Measurements from ENCODE around the gene SP6.

SP6 gene

GRCh38 chr17:47850692-47851573 lies at the start of gene SP6:
TSS of gene SP6 (minus strand) at chr17:47851163. CDS start at chr17:47848429, 2,734 bp downstream.
- peak; percentile 64 for DNase-seq

- no peak for DNase-seq
Measured at GRCh38 chr17:47899643-47900042, 48.7 kb upstream of the SP6 start.

GRCh38 chr17:47898241-47898640 lies 47.3 kb upstream of the SP6 start:
- DNase-seq: no peak

GRCh38 chr17:47897561-47897960 lies 46.6 kb upstream of the SP6 start:
- DNase-seq: no peak

GRCh38 chr17:47896672-47897490 lies 45.9 kb upstream of the SP6 start:
- DNase-seq: no peak

GRCh38 chr17:47895856-47896671 lies 45.1 kb upstream of the SP6 start, which contains the start of gene SP2:
TSS of gene SP2 (plus strand) at chr17:47896236. CDS start at chr17:47896287, 51 bp downstream.
- peak; percentile 100 for DNase-seq

GRCh38 chr17:47895347-47895855 lies 44.4 kb upstream of the SP6 start:
- DNase-seq: no peak

- DNase-seq: no peak
Measured at GRCh38 chr17:47894498-47895346, 43.8 kb upstream of the SP6 start.

GRCh38 chr17:47891545-47892088 lies 40.7 kb upstream of the SP6 start:
- DNase-seq: no peak

GRCh38 chr17:47889734-47890529 lies 39.0 kb upstream of the SP6 start:
- DNase-seq: peak; percentile 50

- DNase-seq: no peak
Measured at GRCh38 chr17:47888293-47888692, 37.3 kb upstream of the SP6 start.

GRCh38 chr17:47884905-47885730 lies 34.2 kb upstream of the SP6 start:
- no peak for DNase-seq

GRCh38 chr17:47884427-47884740 lies 33.4 kb upstream of the SP6 start:
- DNase-seq: no peak

- no peak for DNase-seq
Measured at GRCh38 chr17:47883589-47884426, 32.8 kb upstream of the SP6 start.

- no peak for DNase-seq
Measured at GRCh38 chr17:47882695-47883588, 32.0 kb upstream of the SP6 start.

GRCh38 chr17:47882247-47882646 lies 31.3 kb upstream of the SP6 start:
- no peak for DNase-seq

- no peak for DNase-seq
Measured at GRCh38 chr17:47879776-47880454, 29.0 kb upstream of the SP6 start.

Measured in NCI-H748 treated with DMSO at 0.1 percent for 48 hours (cell line).